Measurements from ENCODE around the gene IMMP2L. TPM values are rescaled to one million over a fixed set of nuclear protein-coding genes. Genes with fewer than 3 reads are reported as not detected.
"Not testable (repeated sequence)": the region's sequence is repeated elsewhere in the genome, so short reads cannot be mapped to it uniquely, and the experiment has no call there.

IMMP2L gene
- total and polyA plus RNA-seq, 2 of the 13 experiments (the other 11 are each of a cell fraction or from before 2014, with no cell fraction given), result 7.8 to 16.9 TPM

GRCh38 chr7:111324228-111324627, 238.1 kb downstream of the IMMP2L start (continued):
- TF ChIP-seq RERE (CRISPR knock-in tag; IDR thresholded peaks at IDR 0.05; ENCODE audit: low read depth), result no peak
- no peak for TF ChIP-seq ZNF609 (CRISPR knock-in tag; IDR thresholded peaks at IDR 0.05; ENCODE audit: borderline replicate concordance)
- TF ChIP-seq YEATS2 (CRISPR knock-in tag; IDR thresholded peaks at IDR 0.05; ENCODE audit: borderline replicate concordance), result no peak
- TF ChIP-seq NPAS2 (CRISPR knock-in tag; IDR thresholded peaks at IDR 0.05; ENCODE audit: borderline replicate concordance), result no peak
- TF ChIP-seq ETV5 (CRISPR knock-in tag; IDR thresholded peaks at IDR 0.05; ENCODE audit: borderline replicate concordance), result no peak
- no peak for TF ChIP-seq SAP130 (CRISPR knock-in tag; IDR thresholded peaks at IDR 0.05; ENCODE audit: low read depth)
- TF ChIP-seq ZBTB46 (CRISPR knock-in tag; IDR thresholded peaks at IDR 0.05; ENCODE audit: borderline replicate concordance), result no peak

- POLR2A ChIA-PET; FAIRE-seq; H3K4me1 ChIP-seq (ENCODE audit: insufficient read depth, low read length); H3K4me2 ChIP-seq (ENCODE audit: low read depth, low read length); H3K9ac ChIP-seq (ENCODE audit: insufficient read depth, low read depth, low read length); BruUV-seq (replicated peaks); H3K27ac ChIP-seq (ENCODE audit: extremely low read length, insufficient read depth, low read length); H3K9me3 ChIP-seq (ENCODE audit: low read length); H3K36me3 ChIP-seq (replicated peaks in 1 of 2; ENCODE audit: control insufficient read depth in 1 of 2, insufficient read depth in 2 of 2, low read length in 2 of 2); intact Hi-C loops (cut with micrococcal nuclease; ENCODE audit: unreplicated experiment); H3K27me3 ChIP-seq (ENCODE audit: control insufficient read depth in 1 of 2, insufficient read depth in 2 of 2, low read length in 2 of 2); in situ Hi-C loops (cut with HindIII; ENCODE audit: extremely low pct_ligation_motif_present, low pct_unique_long_range_greater_than_20kb); CTCF ChIA-PET (ENCODE audit: low intra/inter-chr PET ratio, low total read pairs); H4K20me1 ChIP-seq (ENCODE audit: insufficient read depth, low read length); H2AFZ ChIP-seq (ENCODE audit: low read length); H3K4me3 ChIP-seq (replicated peaks in 1 of 3; ENCODE audit: insufficient read depth in 1 of 3, low read depth in 2 of 3, low read length in 3 of 3); DNase-seq (ENCODE audit: low spot score); H3K79me2 ChIP-seq (ENCODE audit: insufficient read depth, low read length); ATAC-seq: not testable (repeated sequence)
- WGBS (ENCODE audit: low lambda C conversion rate), result 100% methylated on average over 3 of the region's 3 CpGs
Observed at GRCh38 chr7:111323670-111324069, 238.6 kb downstream of the IMMP2L start.

Data from HepG2 (cell line).